H1 (cell line): Measurements from ENCODE around the gene PBX1. TPM values are rescaled to one million over a fixed set of nuclear protein-coding genes. Genes with fewer than 3 reads are reported as not detected.

ENCODE experiments used
- CTCF ChIA-PET: fragments of 300-600 bp; sonication (Branson Sonifier 250); formaldehyde crosslinking; loops from one replicate; lab custom pipeline; 2021; ENCODE audit not compliant: partially characterized antibody; lab: Charles Lee
- POLR2A ChIA-PET: fragments of 300-600 bp; sonication (Branson Sonifier 250); formaldehyde crosslinking; loops from one replicate; lab custom pipeline; 2021; ENCODE audit warnings: inconsistent platforms; ENCODE audit not compliant: partially characterized antibody; lab: Charles Lee
- DNase-seq, 2 experiments: peaks; one replicate each; pipeline versions ENCODE4 v3.0.0 to v3.0.0-alpha.2; 2010 to 2022; ENCODE audit warnings: low spot score in 2 of 2, low read depth in 1 of 2, mixed read lengths in 1 of 2
- FAIRE-seq: peaks from 2 replicates; lab custom pipeline; 2011; peaks lifted over from hg19 to GRCh38; lab: Jason Lieb, UNC
- H2AFZ ChIP-seq: 2 replicates; pipeline ENCODE4 v1.8.1; 2012; ENCODE audit warnings: low read length, inconsistent platforms
- H2AK5ac ChIP-seq: 2 replicates; pipeline ENCODE4 v1.6.1; 2013; ENCODE audit warnings: low read depth, low read length
- H2BK120ac ChIP-seq: replicated peaks from 2 replicates; pipeline ENCODE3; 2013; ENCODE audit warnings: low read depth, low read length, inconsistent platforms
- H2BK12ac ChIP-seq: 2 replicates; pipeline ENCODE4 v1.6.1; 2013; ENCODE audit warnings: low read depth, low read length
- H2BK15ac ChIP-seq: 2 replicates; pipeline ENCODE4 v1.6.1; 2013; ENCODE audit warnings: low read length
- H2BK20ac ChIP-seq: 2 replicates; pipeline ENCODE4 v1.6.1; 2013; ENCODE audit warnings: low read length
- H2BK5ac ChIP-seq: 2 replicates; pipeline ENCODE4 v1.6.1; 2013; ENCODE audit warnings: low read depth, low read length
- H3K14ac ChIP-seq: 2 replicates; pipeline ENCODE4 v1.6.1; 2013; ENCODE audit warnings: inconsistent platforms; ENCODE audit not compliant: insufficient read length
- H3K18ac ChIP-seq: 2 replicates; pipeline ENCODE4 v1.6.1; 2013; ENCODE audit warnings: low read length; ENCODE audit errors: extremely low read depth
- H3K23ac ChIP-seq: 2 replicates; pipeline ENCODE4 v1.6.1; 2013; ENCODE audit warnings: inconsistent platforms; ENCODE audit not compliant: insufficient read length
- H3K23me2 ChIP-seq: 2 replicates; pipeline ENCODE4 v1.6.1; 2013; ENCODE audit warnings: low read depth, low read length
- H3K27ac ChIP-seq: 2 replicates; pipeline ENCODE4 v1.6.1; 2011; ENCODE audit warnings: low read depth, low read length, inconsistent platforms
- H3K27me3 ChIP-seq, 4 experiments: replicated peaks in 1 of 4; 1 replicate in 1 of 4; 2 replicates in 3 of 4; pipeline versions ENCODE4 v1.6.1 to v1.8.1; 2011 to 2013; ENCODE audit warnings: low read length in 3 of 4, mild to moderate bottlenecking in 3 of 4, inconsistent platforms in 2 of 4, mixed read lengths in 2 of 4, moderate library complexity in 1 of 4; ENCODE audit not compliant: control insufficient read depth in 3 of 4, insufficient read depth in 3 of 4; ENCODE audit errors: extremely low read depth in 1 of 4
- H3K36me3 ChIP-seq, 4 experiments: 2 replicates each; pipeline versions ENCODE4 v1.6.1 to v1.8.1; 2011 to 2013; ENCODE audit warnings: mild to moderate bottlenecking in 4 of 4, low read length in 3 of 4, moderate library complexity in 2 of 4, control low read depth in 1 of 4, inconsistent platforms in 1 of 4; ENCODE audit not compliant: insufficient read depth in 4 of 4, control insufficient read depth in 2 of 4
- H3K4ac ChIP-seq: replicated peaks from 2 replicates; pipeline ENCODE3; 2013; ENCODE audit warnings: low read length, low read depth, mixed read lengths, inconsistent platforms; ENCODE audit not compliant: insufficient read length
- H3K4me1 ChIP-seq, 4 experiments: replicated peaks in 1 of 4; 1 replicate in 1 of 4; 2 replicates in 3 of 4; pipeline versions ENCODE4 v1.6.1 to v1.8.1; 2011 to 2013; ENCODE audit warnings: low read length in 3 of 4, inconsistent platforms in 2 of 4, mixed read lengths in 1 of 4; ENCODE audit not compliant: insufficient read depth in 4 of 4, control insufficient read depth in 3 of 4
- H3K4me2 ChIP-seq, 2 experiments: 2 replicates each; pipeline versions ENCODE4 v1.6.1 to v1.8.1; 2011 to 2013; ENCODE audit warnings: low read depth in 2 of 2, low read length in 2 of 2, control low read depth in 1 of 2, inconsistent platforms in 1 of 2, mild to moderate bottlenecking in 1 of 2; ENCODE audit not compliant: insufficient read depth in 1 of 2
- H3K4me3 ChIP-seq, 4 experiments: fragments of 200-600, 300-600 bp in 1 of 4; sonication (generic), shearing (Covaris generic), sonication (Bioruptor Twin) in 1 of 4; 2 replicates each; pipeline versions ENCODE4 v1.5.1 to v1.8.1; 2011 to 2016; ENCODE audit warnings: low read length in 4 of 4, low read depth in 3 of 4, control low read depth in 2 of 4, inconsistent platforms in 2 of 4, mild to moderate bottlenecking in 2 of 4, mixed read lengths in 1 of 4, moderate library complexity in 1 of 4; ENCODE audit not compliant: insufficient read depth in 2 of 4; ENCODE audit errors: extremely low read depth in 1 of 4
- H3K56ac ChIP-seq: replicated peaks from 2 replicates; pipeline ENCODE3; 2013; ENCODE audit warnings: low read depth, mild to moderate bottlenecking, mixed read lengths, low read length, inconsistent platforms; ENCODE audit not compliant: insufficient read length
- H3K79me1 ChIP-seq: 2 replicates; pipeline ENCODE4 v1.6.1; 2013; ENCODE audit warnings: low read depth, low read length, control low read depth
- H3K79me2 ChIP-seq, 2 experiments: 2 replicates each; pipeline versions ENCODE4 v1.6.1 to v1.8.1; 2012 to 2013; ENCODE audit warnings: low read length in 2 of 2, mild to moderate bottlenecking in 2 of 2, inconsistent platforms in 1 of 2; ENCODE audit not compliant: insufficient read depth in 2 of 2, control insufficient read depth in 1 of 2
- H3K9ac ChIP-seq, 4 experiments: replicated peaks in 1 of 4; 1 replicate in 1 of 4; 2 replicates in 3 of 4; pipeline versions ENCODE4 v1.6.1 to v1.8.1; 2011 to 2013; ENCODE audit warnings: low read depth in 3 of 4, low read length in 3 of 4, control low read depth in 2 of 4, mild to moderate bottlenecking in 2 of 4, moderate library complexity in 2 of 4, inconsistent platforms in 1 of 4; ENCODE audit errors: extremely low read depth in 1 of 4
- H3K9me3 ChIP-seq, 2 experiments: 2 replicates each; pipeline versions ENCODE4 v1.6.1 to v1.8.1; 2012 to 2013; ENCODE audit warnings: mild to moderate bottlenecking in 2 of 2, moderate library complexity in 2 of 2, control low read depth in 1 of 2, inconsistent platforms in 1 of 2, low read depth in 1 of 2, low read length in 1 of 2, mixed read lengths in 1 of 2; ENCODE audit not compliant: insufficient read depth in 2 of 2
- H4K20me1 ChIP-seq, 2 experiments: replicated peaks in 1 of 2; 2 replicates each; pipeline versions ENCODE3 to v1.8.1; 2011 to 2013; ENCODE audit warnings: inconsistent platforms in 2 of 2, low read length in 2 of 2, mild to moderate bottlenecking in 1 of 2; ENCODE audit not compliant: insufficient read depth in 2 of 2, control insufficient read depth in 1 of 2
- H4K5ac ChIP-seq: 2 replicates; pipeline ENCODE4 v1.6.1; 2013; ENCODE audit warnings: low read length, low read depth, mixed read lengths, inconsistent platforms; ENCODE audit not compliant: insufficient read length
- H4K8ac ChIP-seq: 2 replicates; pipeline ENCODE4 v1.8.0; 2013; ENCODE audit warnings: mild to moderate bottlenecking, moderate library complexity, low read length, inconsistent platforms; ENCODE audit not compliant: insufficient read depth; ENCODE audit errors: extremely low read depth
- H4K91ac ChIP-seq: replicated peaks from 2 replicates; pipeline ENCODE3; 2013; ENCODE audit warnings: low read length, mixed read lengths, inconsistent platforms; ENCODE audit not compliant: insufficient read length
- SUZ12 ChIP-seq: fragments of 200-600 bp; sonication (generic); IDR thresholded peaks from 2 replicates; pipeline ENCODE4 v1.6.1; 2012; ENCODE audit warnings: mild to moderate bottlenecking, inconsistent platforms, low read length, moderate library complexity, mixed read lengths
- TEAD4 ChIP-seq: IDR thresholded peaks from 2 replicates; pipeline ENCODE4 v1.6.1; 2012; ENCODE audit warnings: low read depth, low read length, inconsistent platforms, mixed read lengths
- WGBS, 2 experiments: shearing (Covaris generic) in 1 of 2; methylation state at CpG; one replicate each; pipeline versions ENCODE4 v1.1.6 to v1.1.7; 2013 to 2015; ENCODE audit warnings: low lambda C conversion rate in 2 of 2, mixed read lengths in 2 of 2, inconsistent platforms in 1 of 2, low coverage in 1 of 2, missing lambda C conversion rate in 1 of 2; ENCODE audit not compliant: insufficient replicate concordance in 2 of 2, insufficient coverage in 1 of 2, insufficient read length in 1 of 2; ENCODE audit errors: extremely low coverage in 1 of 2, missing lambda C conversion rate in 1 of 2; 5-methylcytosine and 5-hydroxymethylcytosine counted together
- polyA plus RNA-seq, 7 experiments: library from polyadenylated mRNA; depleted of rRNA in 3 of 7; stranded (reverse) in 5 of 7; unstranded in 2 of 7; fragments of >200 nt in 5 of 7; fragments of 200-250 nt in 2 of 7; gene quantifications; 1 replicate in 5 of 7; 2 replicates in 1 of 7; 4 replicates in 1 of 7; pipeline versions ENCODE4 v1.2.1 to v1.2.3, GENCODE V29; 2011 to 2013; ENCODE audit warnings: missing spikeins in 2 of 7, mixed read lengths in 2 of 7
- total RNA-seq: library from RNA; stranded (reverse); fragmentation: NEBNext Ultra II Directional; extraction: Animal tissue kit (Norgen Biotek cat#: 25700); gene quantifications from 2 replicates; pipeline ENCODE4 v1.2.1, GENCODE V29; 2021

PBX1 gene
- total and polyA plus RNA-seq, 2 of the 8 experiments (the other 6 are each of a cell fraction or from before 2014, with no cell fraction given): 87.4 to 124 TPM

DNA sequence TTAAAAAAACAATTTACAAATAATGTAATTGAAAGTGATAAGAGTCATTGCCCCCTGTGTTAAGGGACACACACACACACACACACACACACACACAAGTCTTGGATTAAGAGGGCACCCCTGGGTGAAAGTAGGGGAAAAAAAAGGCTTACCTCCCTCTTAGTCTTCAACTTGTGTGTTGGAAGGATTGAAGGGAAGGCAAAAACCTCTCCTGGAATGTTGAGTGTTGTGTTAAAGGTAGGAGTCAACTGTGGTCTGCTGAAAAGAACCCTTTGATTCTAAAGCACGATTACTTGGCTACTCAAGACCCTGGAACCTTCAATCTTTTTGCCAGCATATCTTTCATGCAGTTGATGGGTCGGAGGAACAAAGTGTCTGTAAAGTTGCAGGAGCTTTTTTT, 6.4 kb downstream of the PBX1 start:
- H2AFZ ChIP-seq: no peak overlapping the region
- H2BK5ac ChIP-seq: no peak overlapping the region
- H3K23me2 ChIP-seq: no peaks in the 10 kb centered on the region
- peaks cover 0 to 23% (median 7%) of the 10 kb centered on the region in 4 experiments; a peak in 3 of 7 replicates for H3K4me1 ChIP-seq
- no peak overlapping the region for H4K91ac ChIP-seq
- 0 out of 2 replicates have a peak, but pooled peaks cover 3% of the 10 kb centered on the region for H3K79me1 ChIP-seq
- H3K14ac ChIP-seq: no peak overlapping the region
- H3K27ac ChIP-seq: no peak overlapping the region
- H3K36me3 ChIP-seq: peaks cover 0 to 26% (median 6%) of the 10 kb centered on the region in 4 experiments; a peak in 3 of 8 replicates
- H2AK5ac ChIP-seq: no peak overlapping the region
- WGBS, 2 experiments: 33% methylated on average over 2 of the region's 2 CpGs; no CpG with 5 or more reads in 1 of the 2 experiments
- no peak for DNase-seq
- H3K56ac ChIP-seq: no peak overlapping the region
- ChIA-PET POLR2A (interaction anchor here (0.8 to 1.0 kb wide), 2 partner anchors 11 to 12 kb away, joined by 3 read pairs; no protein-coding TSS in a partner anchor), CTCF (no interaction called here)
- peak; percentile 76 for FAIRE-seq
- peaks cover 24 to 100% of the 10 kb centered on the region in 2 experiments; a peak in 3 of 4 replicates for H3K79me2 ChIP-seq
- no peak overlapping the region for H4K8ac ChIP-seq
- H2BK20ac ChIP-seq: no peak overlapping the region
- H3K27me3 ChIP-seq: no peaks in the 10 kb centered on the region
- H2BK15ac ChIP-seq: no peak overlapping the region
- H3K4me2 ChIP-seq: peak overlapping the region; percentile 57 to 66; a peak in 3 of 4 replicates
- no peak overlapping the region for H2BK120ac ChIP-seq
- TF ChIP-seq TEAD4 (peak; percentile 82; the same call in 1 of the 2 replicates), SUZ12 (no peak)
- no peak overlapping the region for H4K5ac ChIP-seq
- H4K20me1 ChIP-seq: peaks cover 6 to 28% of the 10 kb centered on the region in 2 experiments
- peak overlapping the region in 2 of 4 experiments; percentile 9 to 44; a peak in 3 of 8 replicates for H3K4me3 ChIP-seq
- H3K9ac ChIP-seq: no peak overlapping the region
- H2BK12ac ChIP-seq: no peak overlapping the region
- H3K23ac ChIP-seq: no peak overlapping the region
- H3K9me3 ChIP-seq: no peaks in the 10 kb centered on the region
- no peak overlapping the region for H3K4ac ChIP-seq
- no peak overlapping the region for H3K18ac ChIP-seq
